HG02943 (cell line): Measurements from ENCODE around the gene PCDHB13.
"Not testable (repeated sequence)": the region's sequence is repeated elsewhere in the genome, so short reads cannot be mapped to it uniquely, and the experiment has no call there.

Experiments
- ATAC-seq: cut with Tn5 transposase; IDR thresholded peaks from one replicate; pipeline ENCODE4 v1.9.1; 2021; ENCODE audit warnings: mild to moderate bottlenecking, low read depth, moderate library complexity; ENCODE audit not compliant: unreplicated experiment

The PCDHB13 gene

DNA sequence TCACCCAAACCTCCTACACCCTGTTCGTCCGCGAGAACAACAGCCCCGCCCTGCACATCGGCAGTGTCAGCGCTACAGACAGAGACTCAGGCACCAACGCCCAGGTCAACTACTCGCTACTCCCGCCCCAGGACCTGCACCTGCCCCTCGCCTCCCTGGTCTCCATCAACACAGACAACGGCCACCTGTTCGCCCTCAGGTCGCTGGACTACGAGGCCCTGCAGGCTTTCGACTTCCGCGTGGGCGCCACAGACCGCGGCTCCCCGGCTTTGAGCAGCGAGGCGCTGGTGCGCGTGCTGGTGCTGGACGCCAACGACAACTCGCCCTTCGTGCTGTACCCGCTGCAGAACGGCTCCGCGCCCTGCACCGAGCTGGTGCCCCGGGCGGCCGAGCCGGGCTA, 12.6 kb upstream of the PCDHB13 start:
- ATAC-seq, result not testable (repeated sequence)

DNA sequence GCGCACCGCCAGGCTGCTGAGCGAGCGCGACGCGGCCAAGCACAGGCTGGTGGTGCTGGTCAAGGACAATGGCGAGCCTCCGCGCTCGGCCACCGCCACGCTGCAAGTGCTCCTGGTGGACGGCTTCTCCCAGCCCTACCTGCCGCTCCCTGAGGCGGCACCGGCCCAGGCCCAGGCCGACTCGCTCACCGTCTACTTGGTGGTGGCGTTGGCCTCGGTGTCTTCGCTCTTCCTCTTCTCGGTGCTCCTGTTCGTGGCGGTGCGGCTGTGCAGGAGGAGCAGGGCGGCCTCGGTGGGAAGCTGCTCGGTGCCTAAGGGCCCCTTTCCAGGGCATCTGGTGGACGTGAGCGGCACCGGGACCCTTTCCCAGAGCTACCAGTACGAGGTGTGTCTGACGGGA, 12.1 kb upstream of the PCDHB13 start:
- not testable (repeated sequence) for ATAC-seq

DNA sequence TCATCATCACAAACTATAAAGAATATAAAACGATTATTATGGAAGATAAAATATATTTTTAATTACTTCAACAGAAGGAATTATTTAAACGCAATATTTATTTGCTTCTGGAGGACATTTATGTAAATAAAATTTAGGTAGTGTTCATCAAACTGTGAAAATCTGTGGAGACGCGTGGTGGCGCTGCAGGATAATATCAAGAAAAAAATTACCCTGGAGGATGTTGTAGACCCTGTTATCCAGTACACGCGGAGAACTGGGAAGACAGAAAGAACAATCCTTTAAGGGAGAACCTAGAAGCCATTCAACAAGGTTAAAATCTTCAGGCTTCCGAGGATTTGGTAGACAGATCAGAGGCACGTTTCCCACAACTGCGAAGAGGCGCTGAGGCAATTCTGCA, 5.2 kb upstream of the PCDHB13 start, which contains the start of gene PCDHB12:
Gene PCDHB12, plus strand, starts transcription at position 242 of the 400 bp plus-strand sequence. CDS start 189 bp downstream, outside the sequence.
- no peak for ATAC-seq

DNA sequence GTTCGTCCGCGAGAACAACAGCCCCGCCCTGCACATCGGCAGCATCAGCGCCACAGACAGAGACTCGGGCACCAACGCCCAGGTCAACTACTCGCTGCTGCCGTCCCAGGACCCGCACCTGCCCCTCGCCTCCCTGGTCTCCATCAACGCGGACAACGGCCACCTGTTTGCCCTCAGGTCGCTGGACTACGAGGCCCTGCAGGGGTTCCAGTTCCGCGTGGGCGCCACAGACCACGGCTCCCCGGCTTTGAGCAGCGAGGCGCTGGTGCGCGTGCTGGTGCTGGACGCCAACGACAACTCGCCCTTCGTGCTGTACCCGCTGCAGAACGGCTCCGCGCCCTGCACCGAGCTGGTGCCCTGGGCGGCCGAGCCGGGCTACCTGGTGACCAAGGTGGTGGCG, 3.4 kb upstream of the PCDHB13 start:
- not testable (repeated sequence) for ATAC-seq

DNA sequence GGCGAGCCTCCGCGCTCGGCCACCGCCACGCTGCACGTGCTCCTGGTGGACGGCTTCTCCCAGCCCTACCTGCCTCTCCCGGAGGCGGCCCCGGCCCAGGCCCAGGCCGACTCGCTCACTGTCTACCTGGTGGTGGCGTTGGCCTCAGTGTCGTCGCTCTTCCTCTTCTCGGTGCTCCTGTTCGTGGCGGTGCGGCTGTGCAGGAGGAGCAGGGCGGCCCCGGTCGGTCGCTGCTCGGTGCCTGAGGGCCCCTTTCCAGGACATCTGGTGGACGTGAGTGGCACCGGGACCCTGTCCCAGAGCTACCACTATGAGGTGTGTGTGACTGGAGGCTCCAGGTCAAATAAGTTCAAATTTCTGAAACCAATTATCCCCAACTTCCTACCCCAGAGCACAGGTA, 2.9 kb upstream of the PCDHB13 start:
- not testable (repeated sequence) for ATAC-seq

DNA sequence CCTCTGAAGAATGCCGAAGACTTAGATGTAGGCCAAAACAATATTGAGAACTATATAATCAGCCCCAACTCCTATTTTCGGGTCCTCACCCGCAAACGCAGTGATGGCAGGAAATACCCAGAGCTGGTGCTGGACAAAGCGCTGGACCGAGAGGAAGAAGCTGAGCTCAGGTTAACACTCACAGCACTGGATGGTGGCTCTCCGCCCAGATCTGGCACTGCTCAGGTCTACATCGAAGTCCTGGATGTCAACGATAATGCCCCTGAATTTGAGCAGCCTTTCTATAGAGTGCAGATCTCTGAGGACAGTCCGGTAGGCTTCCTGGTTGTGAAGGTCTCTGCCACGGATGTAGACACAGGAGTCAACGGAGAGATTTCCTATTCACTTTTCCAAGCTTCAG, 864 bp downstream of the PCDHB13 start:
- ATAC-seq, result not testable (repeated sequence)

DNA sequence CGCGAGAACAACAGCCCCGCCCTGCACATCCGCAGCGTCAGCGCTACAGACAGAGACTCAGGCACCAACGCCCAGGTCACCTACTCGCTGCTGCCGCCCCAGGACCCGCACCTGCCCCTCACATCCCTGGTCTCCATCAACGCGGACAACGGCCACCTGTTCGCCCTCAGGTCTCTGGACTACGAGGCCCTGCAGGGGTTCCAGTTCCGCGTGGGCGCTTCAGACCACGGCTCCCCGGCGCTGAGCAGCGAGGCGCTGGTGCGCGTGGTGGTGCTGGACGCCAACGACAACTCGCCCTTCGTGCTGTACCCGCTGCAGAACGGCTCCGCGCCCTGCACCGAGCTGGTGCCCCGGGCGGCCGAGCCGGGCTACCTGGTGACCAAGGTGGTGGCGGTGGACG, 1.8 kb downstream of the PCDHB13 start:
- ATAC-seq, result not testable (repeated sequence)

DNA sequence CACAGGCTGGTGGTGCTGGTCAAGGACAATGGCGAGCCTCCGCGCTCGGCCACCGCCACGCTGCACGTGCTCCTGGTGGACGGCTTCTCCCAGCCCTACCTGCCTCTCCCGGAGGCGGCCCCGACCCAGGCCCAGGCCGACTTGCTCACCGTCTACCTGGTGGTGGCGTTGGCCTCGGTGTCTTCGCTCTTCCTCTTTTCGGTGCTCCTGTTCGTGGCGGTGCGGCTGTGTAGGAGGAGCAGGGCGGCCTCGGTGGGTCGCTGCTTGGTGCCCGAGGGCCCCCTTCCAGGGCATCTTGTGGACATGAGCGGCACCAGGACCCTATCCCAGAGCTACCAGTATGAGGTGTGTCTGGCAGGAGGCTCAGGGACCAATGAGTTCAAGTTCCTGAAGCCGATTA, 2.3 kb downstream of the PCDHB13 start:
- ATAC-seq, result not testable (repeated sequence)

DNA sequence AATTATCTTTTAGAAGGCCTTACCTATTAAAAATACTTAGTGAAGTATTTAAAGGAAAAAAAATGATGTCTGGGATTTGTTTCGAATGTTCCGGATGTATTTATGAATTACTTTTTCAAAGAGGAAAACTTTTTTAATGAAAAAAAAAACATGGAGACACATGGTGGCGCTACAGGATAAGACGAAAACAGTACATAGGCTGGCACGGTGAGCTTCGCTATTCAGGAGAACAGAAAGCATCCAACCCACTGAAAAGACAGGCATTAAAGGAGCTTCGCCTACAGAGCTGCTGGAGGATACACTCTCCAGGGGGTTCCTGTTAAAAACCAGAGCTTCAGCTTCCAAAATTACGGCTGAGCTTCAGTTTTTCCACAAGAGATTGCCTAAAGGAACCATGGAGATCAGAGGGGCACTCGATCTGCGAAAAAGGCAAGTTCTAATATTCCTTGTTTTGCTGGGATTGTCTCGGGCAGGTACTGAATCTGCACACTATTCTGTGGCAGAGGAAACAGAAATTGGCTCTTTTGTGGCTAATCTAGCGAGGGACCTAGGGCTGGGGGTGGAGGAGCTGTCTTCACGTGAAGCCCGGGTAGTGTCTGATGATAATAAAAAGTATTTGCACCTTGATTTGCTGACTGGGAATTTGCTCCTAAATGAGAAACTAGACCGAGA, 9.5 kb downstream of the PCDHB13 start, which contains the start of gene PCDHB14:
Gene PCDHB14, plus strand, starts transcription at position 232 of the 672 bp plus-strand sequence. Its CDS starts 163 bp downstream, at position 395.
- no peak for ATAC-seq

DNA sequence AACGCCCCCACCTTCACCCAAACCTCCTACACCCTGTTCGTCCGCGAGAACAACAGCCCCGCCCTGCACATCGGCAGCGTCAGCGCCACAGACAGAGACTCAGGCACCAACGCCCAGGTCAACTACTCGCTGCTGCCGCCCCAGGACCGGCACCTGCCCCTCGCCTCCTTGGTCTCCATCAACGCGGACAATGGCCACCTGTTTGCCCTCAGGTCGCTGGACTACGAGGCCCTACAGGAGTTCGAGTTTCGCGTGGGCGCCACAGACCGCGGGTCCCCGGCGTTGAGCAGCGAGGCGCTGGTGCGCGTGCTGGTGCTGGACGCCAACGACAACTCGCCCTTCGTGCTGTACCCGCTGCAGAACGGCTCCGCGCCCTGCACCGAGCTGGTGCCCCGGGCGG, 11.1 kb downstream of the PCDHB13 start:
- ATAC-seq, result not testable (repeated sequence)

DNA sequence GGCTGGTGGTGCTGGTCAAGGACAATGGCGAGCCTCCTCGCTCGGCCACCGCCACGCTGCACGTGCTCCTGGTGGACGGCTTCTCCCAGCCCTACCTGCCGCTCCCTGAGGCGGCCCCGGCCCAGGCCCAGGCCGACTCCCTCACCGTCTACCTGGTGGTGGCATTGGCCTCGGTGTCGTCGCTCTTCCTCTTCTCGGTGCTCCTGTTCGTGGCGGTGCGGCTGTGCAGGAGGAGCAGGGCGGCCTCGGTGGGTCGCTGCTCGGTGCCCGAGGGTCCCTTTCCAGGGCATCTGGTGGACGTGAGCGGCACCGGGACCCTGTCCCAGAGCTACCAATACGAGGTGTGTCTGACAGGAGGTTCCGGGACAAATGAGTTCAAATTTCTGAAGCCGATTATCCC, 11.7 kb downstream of the PCDHB13 start:
- not testable (repeated sequence) for ATAC-seq

DNA sequence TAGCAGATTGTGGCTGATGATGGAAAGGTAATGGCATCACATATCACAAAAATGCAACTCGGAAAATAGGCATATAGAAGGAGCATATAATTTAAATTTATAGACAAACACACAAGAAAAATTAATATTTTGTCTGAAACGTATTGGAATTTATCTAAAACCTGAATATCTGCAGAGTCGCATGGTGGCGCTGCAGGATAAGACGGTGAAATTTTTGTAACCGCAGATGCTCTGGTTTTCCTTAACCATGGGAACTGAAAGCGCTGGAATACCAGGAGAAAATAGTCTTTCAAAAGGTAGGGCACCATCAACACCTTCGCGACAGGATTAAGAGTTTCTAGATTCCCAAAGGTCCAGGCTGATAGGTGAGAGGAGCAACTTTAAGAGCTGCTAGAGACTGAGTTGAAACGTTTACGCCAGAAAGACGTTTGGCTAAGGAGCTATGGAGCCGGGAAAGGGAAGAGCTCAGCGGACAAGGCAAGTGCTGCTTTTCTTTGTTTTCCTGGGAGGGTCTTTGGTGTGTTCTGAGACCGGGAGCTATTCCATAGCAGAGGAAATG, 20.5 kb downstream of the PCDHB13 start:
- no peak for ATAC-seq

DNA sequence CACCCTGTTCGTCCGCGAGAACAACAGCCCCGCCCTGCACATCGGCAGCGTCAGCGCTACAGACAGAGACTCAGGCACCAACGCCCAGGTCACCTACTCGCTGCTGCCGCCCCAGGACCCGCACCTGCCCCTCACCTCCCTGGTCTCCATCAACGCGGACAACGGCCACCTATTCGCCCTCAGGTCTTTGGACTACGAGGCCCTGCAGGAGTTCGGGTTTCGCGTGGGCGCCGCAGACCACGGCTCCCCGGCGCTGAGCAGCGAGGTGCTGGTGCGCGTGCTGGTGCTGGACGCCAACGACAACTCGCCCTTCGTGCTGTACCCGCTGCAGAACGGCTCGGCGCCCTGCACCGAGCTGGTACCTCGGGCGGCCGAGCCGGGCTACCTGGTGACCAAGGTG, 22.2 kb downstream of the PCDHB13 start:
- not testable (repeated sequence) for ATAC-seq

DNA sequence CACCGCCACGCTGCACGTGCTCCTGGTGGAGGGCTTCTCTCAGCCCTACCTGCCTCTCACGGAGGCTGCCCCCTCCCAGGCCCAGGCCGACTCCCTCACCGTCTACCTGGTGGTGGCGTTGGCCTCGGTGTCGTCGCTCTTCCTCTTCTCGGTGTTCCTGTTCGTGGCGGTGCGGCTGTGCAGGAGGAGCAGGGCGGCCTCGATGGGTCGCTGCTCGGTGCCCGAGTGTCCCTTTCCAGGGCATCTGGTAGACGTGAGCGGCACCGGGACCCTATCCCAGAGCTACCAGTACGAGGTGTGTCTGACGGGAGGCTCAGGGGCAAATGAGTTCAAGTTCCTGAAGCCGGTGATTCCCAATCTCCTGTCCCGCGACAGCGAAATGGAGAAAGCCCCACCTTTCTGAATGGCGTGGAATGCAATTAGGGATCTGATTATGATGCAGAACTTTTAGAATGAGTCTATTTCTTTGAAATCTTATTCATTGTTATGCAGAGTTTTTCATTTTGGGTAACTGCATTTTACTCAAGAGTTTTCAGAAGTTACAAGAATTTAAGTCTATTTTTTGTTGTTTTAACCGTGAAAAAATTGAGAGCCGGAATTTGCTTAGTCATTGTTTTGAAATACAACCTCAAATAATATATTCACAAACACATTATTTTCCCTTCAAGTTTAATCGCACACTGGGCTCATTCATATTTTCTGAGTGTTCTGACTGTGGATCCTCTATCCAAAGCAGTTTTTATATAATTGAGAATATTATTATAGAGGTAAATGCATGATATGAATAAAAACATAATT, 23.0 kb downstream of the PCDHB13 start:
- ATAC-seq, result no peak

DNA sequence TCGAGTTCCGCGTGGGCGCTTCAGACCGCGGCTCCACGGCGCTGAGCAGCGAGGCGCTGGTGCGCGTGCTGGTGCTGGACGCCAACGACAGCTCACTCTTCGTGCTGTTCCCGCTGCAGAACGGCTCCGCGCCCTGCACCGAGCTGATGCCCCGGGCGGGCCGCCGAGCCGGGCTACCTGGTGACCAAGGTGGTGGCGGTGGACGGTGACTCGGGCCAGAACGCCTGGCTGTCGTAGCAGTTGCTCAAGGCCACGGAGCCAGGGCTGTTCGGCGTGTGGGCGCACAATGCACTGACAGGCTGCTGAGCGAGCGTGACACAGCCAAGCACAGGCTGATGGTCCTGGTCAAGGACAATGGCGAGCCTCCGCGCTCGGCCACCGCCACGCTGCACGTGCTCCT, 27.8 kb downstream of the PCDHB13 start:
- ATAC-seq, result no peak

DNA sequence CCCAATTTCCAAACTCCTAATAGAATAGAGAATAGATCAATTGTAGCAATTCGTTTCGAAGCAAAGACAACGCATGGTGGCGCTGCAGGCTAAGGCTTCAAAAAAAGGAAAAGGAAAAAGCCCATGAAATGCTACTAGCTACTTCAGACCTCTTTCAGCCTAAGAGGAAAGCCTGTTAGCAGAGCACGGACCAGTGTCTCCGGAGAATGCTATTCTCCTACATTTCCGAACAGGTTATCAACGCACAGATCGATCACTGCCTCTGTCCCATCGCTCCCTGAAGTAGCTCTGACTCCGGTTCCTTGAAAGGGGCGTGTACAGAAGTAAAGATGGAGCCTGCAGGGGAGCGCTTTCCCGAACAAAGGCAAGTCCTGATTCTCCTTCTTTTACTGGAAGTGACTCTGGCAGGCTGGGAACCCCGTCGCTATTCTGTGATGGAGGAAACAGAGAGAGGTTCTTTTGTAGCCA, 31.6 kb downstream of the PCDHB13 start, which contains the start of gene PCDHB15:
Gene PCDHB15, plus strand, starts transcription at position 146 of the 468 bp plus-strand sequence. Its CDS starts 184 bp downstream, at position 330.
- ATAC-seq, result no peak

DNA sequence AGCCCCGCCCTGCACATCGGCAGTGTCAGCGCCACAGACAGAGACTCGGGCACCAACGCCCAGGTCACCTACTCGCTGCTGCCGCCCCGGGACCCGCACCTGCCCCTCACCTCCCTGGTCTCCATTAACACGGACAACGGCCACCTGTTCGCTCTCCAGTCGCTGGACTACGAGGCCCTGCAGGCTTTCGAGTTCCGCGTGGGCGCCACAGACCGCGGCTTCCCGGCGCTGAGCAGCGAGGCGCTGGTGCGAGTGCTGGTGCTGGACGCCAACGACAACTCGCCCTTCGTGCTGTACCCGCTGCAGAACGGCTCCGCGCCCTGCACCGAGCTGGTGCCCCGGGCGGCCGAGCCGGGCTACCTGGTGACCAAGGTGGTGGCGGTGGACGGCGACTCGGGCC, 33.3 kb downstream of the PCDHB13 start:
- not testable (repeated sequence) for ATAC-seq

DNA sequence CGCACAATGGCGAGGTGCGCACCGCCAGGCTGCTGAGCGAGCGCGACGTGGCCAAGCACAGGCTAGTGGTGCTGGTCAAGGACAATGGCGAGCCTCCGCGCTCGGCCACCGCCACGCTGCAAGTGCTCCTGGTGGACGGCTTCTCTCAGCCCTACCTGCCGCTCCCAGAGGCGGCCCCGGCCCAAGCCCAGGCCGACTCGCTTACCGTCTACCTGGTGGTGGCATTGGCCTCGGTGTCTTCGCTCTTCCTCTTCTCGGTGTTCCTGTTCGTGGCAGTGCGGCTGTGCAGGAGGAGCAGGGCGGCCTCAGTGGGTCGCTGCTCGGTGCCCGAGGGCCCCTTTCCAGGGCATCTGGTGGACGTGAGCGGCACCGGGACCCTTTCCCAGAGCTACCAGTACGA, 33.7 kb downstream of the PCDHB13 start:
- ATAC-seq, result not testable (repeated sequence)

DNA sequence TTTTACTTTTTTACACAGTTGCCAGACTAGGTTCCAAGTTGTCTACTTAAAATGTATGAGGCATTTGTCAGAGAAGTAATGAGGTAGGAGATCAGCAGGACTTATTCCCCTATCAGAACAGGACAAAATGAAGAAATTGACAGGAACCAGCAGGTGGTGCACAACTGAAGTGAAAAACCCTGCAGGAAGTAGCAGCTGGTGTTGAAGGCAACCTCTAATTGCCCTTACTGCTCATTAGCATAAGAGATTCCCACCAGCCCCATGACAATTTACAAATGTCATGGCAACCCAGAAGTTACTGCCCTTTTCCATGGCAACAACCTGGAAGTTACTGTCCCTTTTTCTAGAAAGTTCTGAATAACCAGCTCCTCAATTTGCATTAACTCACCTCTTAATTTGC, 36.9 kb downstream of the PCDHB13 start:
- ATAC-seq, result no peak

DNA sequence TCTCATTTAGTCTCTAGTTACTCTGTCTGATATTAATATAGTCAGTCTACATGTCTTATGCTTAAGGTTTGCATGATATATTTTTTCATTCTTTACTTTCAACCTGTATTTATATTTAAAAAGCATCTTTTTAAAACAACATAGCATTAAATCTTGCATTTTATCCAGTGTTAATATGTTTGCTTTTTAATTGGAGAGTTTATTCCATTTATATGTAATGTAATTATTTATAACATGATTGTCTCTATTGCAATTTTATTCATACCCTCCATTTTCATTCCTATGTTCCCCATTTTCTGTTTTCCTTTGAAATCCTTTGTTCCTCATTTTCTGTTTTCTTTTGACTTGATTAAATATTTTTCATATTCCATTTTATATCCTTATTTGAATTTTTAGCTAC, 44.7 kb downstream of the PCDHB13 start:
- ATAC-seq, result no peak

DNA sequence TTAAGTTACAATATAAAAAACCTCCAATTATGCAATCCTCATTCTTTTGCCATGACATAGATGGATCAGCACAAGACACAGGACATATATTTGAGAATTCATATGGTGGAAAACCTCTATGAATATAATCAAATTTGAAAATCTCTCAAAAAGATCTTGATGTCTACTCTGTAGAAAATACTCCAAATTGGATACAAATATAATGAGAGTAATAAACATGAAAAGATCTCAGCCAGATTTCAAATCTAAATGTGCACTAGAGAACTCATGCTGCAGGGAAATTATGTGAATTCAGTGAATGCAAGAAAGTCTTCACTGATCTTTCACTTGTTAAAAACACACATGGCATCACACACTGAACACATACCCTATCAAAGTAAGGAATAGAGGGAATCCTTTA, 45.2 kb downstream of the PCDHB13 start:
- no peak for ATAC-seq
